Measurements from ENCODE around the gene KIF1B. TPM values are rescaled to one million over a fixed set of nuclear protein-coding genes. Genes with fewer than 3 reads are reported as not detected.
A peak's percentile ranks its signal among the peaks of the same experiment; 100 is the strongest.

KIF1B gene
- total and polyA plus RNA-seq, 4 donors, result 8.4 to 40.9 (median 8.9) TPM

- no peak for TF ChIP-seq FOXA1 (IDR thresholded peaks at IDR 0.05)
- peak in 1 of 2 donors; percentile 31 for TF ChIP-seq HNF4A (conservative IDR thresholded peaks at IDR 0.05)
- TF ChIP-seq FOXA2 (IDR thresholded peaks at IDR 0.05), result no peak
These were observed 39.1 kb upstream of the KIF1B start (continued) for GRCh38 chr1:10171105-10171767.

- TF ChIP-seq NR2F2 (IDR thresholded peaks at IDR 0.05), result no peak
- H3K4me3 ChIP-seq (ENCODE audit: low read depth in 1 of 3, low read length in 3 of 3), result no peak overlapping the region
- no peak overlapping the region for H3K27ac ChIP-seq (ENCODE audit: low read depth in 1 of 2, low read length in 2 of 2)
- H3K9me3 ChIP-seq (ENCODE audit: control insufficient read depth in 4 of 4, low read length in 3 of 4), result no peaks in the 10 kb centered on the region
- no peaks in the 10 kb centered on the region for H3K27me3 ChIP-seq (ENCODE audit: control insufficient read depth in 4 of 4, insufficient read depth in 4 of 4, low read length in 3 of 4)
- no peaks in the 10 kb centered on the region for H3K4me1 ChIP-seq (ENCODE audit: control insufficient read depth in 4 of 4, insufficient read depth in 4 of 4, low read length in 3 of 4)
- no peak overlapping the region for H3K9ac ChIP-seq (ENCODE audit: low read depth in 1 of 2, low read length in 2 of 2)
- WGBS, result 95% methylated on average over 8 of the region's 8 CpGs
- DNase-seq (ENCODE audit: low spot score), result no peak
- peaks cover 11 to 29% (median 23%) of the 10 kb centered on the region in 4 donors for H3K36me3 ChIP-seq (ENCODE audit: control insufficient read depth in 4 of 4, insufficient read depth in 3 of 4, low read depth in 1 of 4, low read length in 3 of 4)
These were observed 38.2 kb upstream of the KIF1B start for GRCh38 chr1:10171995-10172669.

GRCh38 chr1:10173582-10173981 is 36.8 kb upstream of the KIF1B start:
- no peak overlapping the region for H3K27ac ChIP-seq (ENCODE audit: low read depth in 1 of 2, low read length in 2 of 2)
- no peak for TF ChIP-seq NR2F2 (IDR thresholded peaks at IDR 0.05)
- TF ChIP-seq EGR1 (IDR thresholded peaks at IDR 0.05; ENCODE audit: low read depth in 2 of 2), result no peak
- no peak for TF ChIP-seq FOXA1 (IDR thresholded peaks at IDR 0.05)
- TF ChIP-seq HNF4A (conservative IDR thresholded peaks at IDR 0.05), result no peak
- TF ChIP-seq GABPA (IDR thresholded peaks at IDR 0.05 in 1 of 2, conservative IDR thresholded peaks at IDR 0.05 in 1 of 2), result no peak
- TF ChIP-seq REST (IDR thresholded peaks at IDR 0.05), result no peak
- no peak for TF ChIP-seq TAF1 (conservative IDR thresholded peaks at IDR 0.05)
- no peak for TF ChIP-seq FOXA2 (IDR thresholded peaks at IDR 0.05)
- no peak for TF ChIP-seq ZBTB33 (IDR thresholded peaks at IDR 0.05)
- no peaks in the 10 kb centered on the region for H3K9me3 ChIP-seq (ENCODE audit: control insufficient read depth in 4 of 4, low read length in 3 of 4)
- peaks cover 11 to 25% (median 21%) of the 10 kb centered on the region in 4 donors for H3K36me3 ChIP-seq (ENCODE audit: control insufficient read depth in 4 of 4, insufficient read depth in 3 of 4, low read depth in 1 of 4, low read length in 3 of 4)
- no peaks in the 10 kb centered on the region for H3K4me1 ChIP-seq (ENCODE audit: control insufficient read depth in 4 of 4, insufficient read depth in 4 of 4, low read length in 3 of 4)
- no peak for DNase-seq (ENCODE audit: low spot score)
- no peak overlapping the region for H3K4me3 ChIP-seq (ENCODE audit: low read depth in 1 of 3, low read length in 3 of 3)
- over 99% methylated on average over 10 of the region's 10 CpGs for WGBS
- H3K9ac ChIP-seq (ENCODE audit: low read depth in 1 of 2, low read length in 2 of 2), result no peak overlapping the region
- no peaks in the 10 kb centered on the region for H3K27me3 ChIP-seq (ENCODE audit: control insufficient read depth in 4 of 4, insufficient read depth in 4 of 4, low read length in 3 of 4)

All from liver (tissue), 9 donors.